ENCODE measurements around the gene GAGE12J. TPM values are rescaled to one million over a fixed set of nuclear protein-coding genes. Genes with fewer than 3 reads are reported as not detected.
"Not testable (repeated sequence)": the region's sequence is repeated elsewhere in the genome, so short reads cannot be mapped to it uniquely, and the experiment has no call there.

The GAGE12J gene
- total RNA-seq = not detected in 2 replicates

- H3K36me3 ChIP-seq (ENCODE audit: control insufficient read depth, insufficient read depth, low read length); FAIRE-seq; H3K4me3 ChIP-seq (ENCODE audit: low read depth, low read length); H3K27me3 ChIP-seq (ENCODE audit: control insufficient read depth, insufficient read depth, low read length); DNase-seq (ENCODE audit: low read depth): not testable (repeated sequence)
These were observed at the start of gene GAGE12J for GRCh38 chrX:49321737-49322136. Gene GAGE12J (plus strand): TSS chrX:49322037. CDS start chrX:49323194, 1,157 bp downstream.

GRCh38 chrX:49272421-49272820, 49.4 kb upstream of the GAGE12J start:
- FAIRE-seq = no peak
- no peak for DNase-seq (ENCODE audit: low read depth)
- TF ChIP-seq CTCF (IDR thresholded peaks at IDR 0.05; ENCODE audit: insufficient read depth, low read length, severe bottlenecking) = no peak
- no peaks in the 10 kb centered on the region for H3K36me3 ChIP-seq (ENCODE audit: control insufficient read depth, insufficient read depth, low read length)
- H3K27me3 ChIP-seq (ENCODE audit: control insufficient read depth, insufficient read depth, low read length) = no peaks in the 10 kb centered on the region
- H3K4me3 ChIP-seq (ENCODE audit: low read depth, low read length) = no peak overlapping the region

GRCh38 chrX:49273181-49273727, 48.6 kb upstream of the GAGE12J start:
- no peaks in the 10 kb centered on the region for H3K36me3 ChIP-seq (ENCODE audit: control insufficient read depth, insufficient read depth, low read length)

GRCh38 chrX:49276207-49276606, 45.6 kb upstream of the GAGE12J start:
- Histone ChIP-seq H3K36me3 (ENCODE audit: control insufficient read depth, insufficient read depth, low read length) (no peaks in the 10 kb centered on the region), H3K27me3 (ENCODE audit: control insufficient read depth, insufficient read depth, low read length) (no peaks in the 10 kb centered on the region), H3K4me3 (ENCODE audit: low read depth, low read length) (no peak overlapping the region)
- no peak for FAIRE-seq
- no peak for TF ChIP-seq CTCF (IDR thresholded peaks at IDR 0.05; ENCODE audit: insufficient read depth, low read length, severe bottlenecking)
- no peak for DNase-seq (ENCODE audit: low read depth)

More at GRCh38 chrX:49273181-49273727, 48.6 kb upstream of the GAGE12J start:
- no peaks in the 10 kb centered on the region for H3K27me3 ChIP-seq (ENCODE audit: control insufficient read depth, insufficient read depth, low read length)
- H3K4me3 ChIP-seq (ENCODE audit: low read depth, low read length) = no peak overlapping the region
- FAIRE-seq (no peak), DNase-seq (ENCODE audit: low read depth) (no peak)
- TF ChIP-seq CTCF (IDR thresholded peaks at IDR 0.05; ENCODE audit: insufficient read depth, low read length, severe bottlenecking) = no peak

- no peak for TF ChIP-seq CTCF (IDR thresholded peaks at IDR 0.05; ENCODE audit: insufficient read depth, low read length, severe bottlenecking)
- H3K36me3 ChIP-seq (ENCODE audit: control insufficient read depth, insufficient read depth, low read length) = no peaks in the 10 kb centered on the region
- FAIRE-seq = no peak
- no peak overlapping the region for H3K4me3 ChIP-seq (ENCODE audit: low read depth, low read length)
- DNase-seq (ENCODE audit: low read depth) = no peak
- no peaks in the 10 kb centered on the region for H3K27me3 ChIP-seq (ENCODE audit: control insufficient read depth, insufficient read depth, low read length)
These were observed 44.9 kb upstream of the GAGE12J start for GRCh38 chrX:49276671-49277534.

- no peak for FAIRE-seq
- Histone ChIP-seq H3K36me3 (ENCODE audit: control insufficient read depth, insufficient read depth, low read length) (no peaks in the 10 kb centered on the region), H3K27me3 (ENCODE audit: control insufficient read depth, insufficient read depth, low read length) (no peaks in the 10 kb centered on the region), H3K4me3 (ENCODE audit: low read depth, low read length) (no peak overlapping the region)
- no peak for TF ChIP-seq CTCF (IDR thresholded peaks at IDR 0.05; ENCODE audit: insufficient read depth, low read length, severe bottlenecking)
- DNase-seq (ENCODE audit: low read depth) = no peak
These were observed 44.4 kb upstream of the GAGE12J start for GRCh38 chrX:49277535-49277830.
